Left ventricle myocardium inferior (tissue), 1 donor: ENCODE results near the gene CETN1. TPM values are rescaled to one million over a fixed set of nuclear protein-coding genes. Genes with fewer than 3 reads are reported as not detected.

Experiments
- DNase-seq: peaks from one replicate; pipeline ENCODE4 v3.0.0-alpha.2; 2020
- H3K27ac ChIP-seq: fragments of 200-600 bp; replicated peaks from 2 replicates; pipeline ENCODE4 v1.8.0; 2021
- H3K27me3 ChIP-seq: fragments of 200-600 bp; 2 replicates; pipeline ENCODE4 v1.8.0; 2021; ENCODE audit warnings: low read depth
- H3K36me3 ChIP-seq: fragments of 200-600 bp; 2 replicates; pipeline ENCODE4 v1.8.0; 2021
- H3K4me1 ChIP-seq: fragments of 200-600 bp; 2 replicates; pipeline ENCODE4 v1.8.0; 2021
- H3K4me3 ChIP-seq: fragments of 200-600 bp; 2 replicates; pipeline ENCODE4 v1.8.0; 2021; ENCODE audit warnings: mild to moderate bottlenecking, moderate library complexity
- H3K9me3 ChIP-seq: fragments of 200-600 bp; replicated peaks from 2 replicates; pipeline ENCODE4 v1.8.0; 2021
- CTCF ChIP-seq: fragments of 200-600 bp; IDR thresholded peaks from 2 replicates; pipeline ENCODE4 v1.8.0; 2021; ENCODE audit warnings: antibody characterized with exemption, mild to moderate bottlenecking, borderline replicate concordance
- intact Hi-C: fragments of 100-400 bp; cut with micrococcal nuclease; formaldehyde crosslinking; loops from one replicate; pipeline ENCODE4 v1.11.0; 2022
- total RNA-seq: library from RNA; stranded (reverse); fragmentation: NEBNext Ultra II Directional; extraction: Animal tissue kit (Norgen Biotek cat#: 25700); gene quantifications from one replicate; pipeline ENCODE4 v1.2.1, GENCODE V29; 2021
- donor health status: DM: no; HTN: yes; CAD: no; lungs with severe emphysema.

The CETN1 gene
- total RNA-seq, 1 donor from 2014 or later: not detected

GRCh38 chr18:567122-567521 is 13.1 kb upstream of the CETN1 start:
- H3K4me1 ChIP-seq: peaks cover 10% of the 10 kb centered on the region
- intact Hi-C loops: no loop called here
- TF ChIP-seq CTCF: no peak
- no peak for DNase-seq
- H3K27ac ChIP-seq: no peak overlapping the region
- H3K4me3 ChIP-seq: no peak overlapping the region
- no peaks in the 10 kb centered on the region for H3K36me3 ChIP-seq
- H3K9me3 ChIP-seq: no peaks in the 10 kb centered on the region
- H3K27me3 ChIP-seq: no peaks in the 10 kb centered on the region

- Histone ChIP-seq H3K27me3 (no peaks in the 10 kb centered on the region), H3K4me3 (no peak overlapping the region), H3K4me1 (peaks cover 10% of the 10 kb centered on the region), H3K9me3 (no peaks in the 10 kb centered on the region), H3K36me3 (no peaks in the 10 kb centered on the region), H3K27ac (no peak overlapping the region)
- TF ChIP-seq CTCF: no peak
- intact Hi-C loops: no loop called here
- no peak for DNase-seq
Measured at GRCh38 chr18:568731-569130, 11.4 kb upstream of the CETN1 start.

GRCh38 chr18:570256-570655 is 9.9 kb upstream of the CETN1 start:
- H3K36me3 ChIP-seq: no peaks in the 10 kb centered on the region
- no peak for DNase-seq
- intact Hi-C loops: no loop called here
- H3K9me3 ChIP-seq: no peaks in the 10 kb centered on the region
- H3K27me3 ChIP-seq: no peaks in the 10 kb centered on the region
- H3K27ac ChIP-seq: no peak overlapping the region
- no peak for TF ChIP-seq CTCF
- peaks cover 2% of the 10 kb centered on the region for H3K4me1 ChIP-seq
- no peak overlapping the region for H3K4me3 ChIP-seq

GRCh38 chr18:570697-571096 is 9.5 kb upstream of the CETN1 start:
- no peaks in the 10 kb centered on the region for H3K27me3 ChIP-seq
- no peaks in the 10 kb centered on the region for H3K36me3 ChIP-seq
- no peaks in the 10 kb centered on the region for H3K9me3 ChIP-seq
- DNase-seq: no peak
- H3K4me3 ChIP-seq: no peak overlapping the region
- H3K4me1 ChIP-seq: no peaks in the 10 kb centered on the region
- no peak overlapping the region for H3K27ac ChIP-seq
- intact Hi-C loops: no loop called here
- TF ChIP-seq CTCF: no peak

- no peaks in the 10 kb centered on the region for H3K4me1 ChIP-seq
- no peaks in the 10 kb centered on the region for H3K36me3 ChIP-seq
- H3K27ac ChIP-seq: no peak overlapping the region
- peaks cover 9% of the 10 kb centered on the region for H3K27me3 ChIP-seq
- no peak for TF ChIP-seq CTCF
- DNase-seq: no peak
- H3K9me3 ChIP-seq: no peaks in the 10 kb centered on the region
- intact Hi-C loops: no loop called here
- no peak overlapping the region for H3K4me3 ChIP-seq
Measured at GRCh38 chr18:572091-572830, 7.9 kb upstream of the CETN1 start.
